Sigmoid colon (tissue), 4 donors: ENCODE data around the gene SOX10.

ENCODE experiments used
- EP300 ChIP-seq, 4 donors: sonication (generic); formaldehyde crosslinking; IDR thresholded peaks; one replicate each; pipeline ENCODE4 v1.6.1; 2017; ENCODE audit warnings: antibody characterized with exemption in 4 of 4
- POLR2AphosphoS5 ChIP-seq, 4 donors: sonication (generic); formaldehyde crosslinking; IDR thresholded peaks; one replicate each; pipeline ENCODE4 v1.6.1; 2017; ENCODE audit warnings: antibody characterized with exemption in 4 of 4
- TF ChIP-seq, protein P1 (sequence below), 4 experiments: fragments of 450-650 bp in 3 of 4; fragments of 200-600 bp in 1 of 4; IDR thresholded peaks; one replicate each; pipeline ENCODE4 v1.5.1; 2016 to 2019; ENCODE audit warnings: antibody characterized with exemption in 4 of 4, mild to moderate bottlenecking in 3 of 4, moderate library complexity in 2 of 4

DNA sequence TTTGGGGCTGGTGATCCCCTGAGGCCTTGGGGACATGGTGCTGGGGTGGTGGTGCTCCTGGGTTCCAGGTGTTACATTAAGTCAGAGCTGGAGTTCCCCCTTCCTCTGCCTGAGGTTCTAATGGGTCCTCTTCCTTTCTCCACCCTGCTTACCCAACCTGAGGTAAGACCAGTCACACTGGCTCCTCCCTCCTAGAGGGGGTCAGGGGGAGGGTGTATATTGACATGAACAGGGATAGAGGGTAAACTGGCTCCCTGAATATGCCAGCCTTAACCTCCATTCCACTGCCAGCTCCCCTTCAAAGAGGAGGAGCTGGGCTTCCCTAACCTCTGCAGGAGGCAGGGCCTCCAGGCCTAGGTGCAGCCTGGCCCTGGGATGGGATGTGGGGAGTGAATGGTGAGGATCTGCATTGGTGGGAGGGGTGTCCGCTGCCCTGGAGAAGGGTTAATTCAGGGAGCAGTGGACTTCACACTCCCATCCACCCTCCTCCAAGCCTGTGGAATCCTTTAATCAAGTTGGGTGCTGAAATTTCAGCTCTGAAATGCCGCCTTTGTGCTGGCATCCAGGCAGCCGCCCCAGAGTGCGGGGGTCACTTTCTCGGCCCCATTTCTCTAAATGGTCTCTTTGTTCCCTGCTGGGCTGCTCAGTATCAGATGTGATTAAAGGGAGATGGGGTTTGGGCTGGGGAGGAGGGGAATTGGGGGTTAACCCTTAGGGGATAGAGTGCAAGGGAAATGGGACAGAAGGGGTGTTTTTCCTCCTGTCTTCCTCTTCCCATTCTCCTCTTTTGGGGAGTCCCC lies 15.7 kb downstream of the SOX10 start:
- TF ChIP-seq, protein P1, sequence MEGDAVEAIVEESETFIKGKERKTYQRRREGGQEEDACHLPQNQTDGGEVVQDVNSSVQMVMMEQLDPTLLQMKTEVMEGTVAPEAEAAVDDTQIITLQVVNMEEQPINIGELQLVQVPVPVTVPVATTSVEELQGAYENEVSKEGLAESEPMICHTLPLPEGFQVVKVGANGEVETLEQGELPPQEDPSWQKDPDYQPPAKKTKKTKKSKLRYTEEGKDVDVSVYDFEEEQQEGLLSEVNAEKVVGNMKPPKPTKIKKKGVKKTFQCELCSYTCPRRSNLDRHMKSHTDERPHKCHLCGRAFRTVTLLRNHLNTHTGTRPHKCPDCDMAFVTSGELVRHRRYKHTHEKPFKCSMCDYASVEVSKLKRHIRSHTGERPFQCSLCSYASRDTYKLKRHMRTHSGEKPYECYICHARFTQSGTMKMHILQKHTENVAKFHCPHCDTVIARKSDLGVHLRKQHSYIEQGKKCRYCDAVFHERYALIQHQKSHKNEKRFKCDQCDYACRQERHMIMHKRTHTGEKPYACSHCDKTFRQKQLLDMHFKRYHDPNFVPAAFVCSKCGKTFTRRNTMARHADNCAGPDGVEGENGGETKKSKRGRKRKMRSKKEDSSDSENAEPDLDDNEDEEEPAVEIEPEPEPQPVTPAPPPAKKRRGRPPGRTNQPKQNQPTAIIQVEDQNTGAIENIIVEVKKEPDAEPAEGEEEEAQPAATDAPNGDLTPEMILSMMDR (IDR thresholded peaks at IDR 0.05), result no peak
- TF ChIP-seq EP300 (IDR thresholded peaks at IDR 0.05) (no peak), POLR2AphosphoS5 (IDR thresholded peaks at IDR 0.05) (no peak)
